K562 (cell line): Measurements from ENCODE around the gene KRTAP10-9. TPM values are rescaled to one million over a fixed set of nuclear protein-coding genes. Genes with fewer than 3 reads are reported as not detected.
"Not testable (repeated sequence)": the region's sequence is repeated elsewhere in the genome, so short reads cannot be mapped to it uniquely, and the experiment has no call there.

ENCODE experiments used
- ATAC-seq: fragments of 200-7000 bp; cut with Tn5 transposase; 3 replicates; pipeline ENCODE4 v1.9.1; 2020; ENCODE audit warnings: moderate library complexity
- BruUV-seq: library from RNA; stranded (reverse); fragments of 400-500 nt; replicated peaks from 2 replicates; lab custom pipeline; 2021; lab: Mats Ljungman, UMichigan
- CTCF ChIA-PET: fragments of 300-600 bp; formaldehyde crosslinking; extraction: SDS; loops from one replicate; lab custom pipeline; 2021; ENCODE audit warnings: low intra/inter-chr PET ratio; lab: Yijun Ruan, JAX
- POLR2A ChIA-PET: fragments of 300-600, 350-650 bp; sonication (Branson Sonifier 250); formaldehyde crosslinking; extraction: SDS; loops from one replicate; lab custom pipeline; 2021; ENCODE audit warnings: antibody characterized with exemption, inconsistent platforms; lab: Yijun Ruan, JAX
- DNase-seq, 4 experiments: peaks; one replicate each; pipeline versions ENCODE4 v3.0.0 to v3.0.0-alpha.2; 2011 to 2018; ENCODE audit warnings: low spot score in 3 of 4, mixed read lengths in 3 of 4; ENCODE audit errors: extremely low read depth in 1 of 4
- FAIRE-seq: peaks from 2 replicates; lab custom pipeline; 2011; peaks lifted over from hg19 to GRCh38; lab: Jason Lieb, UNC
- H2AFZ ChIP-seq: 2 replicates; pipeline ENCODE4 v1.6.0; 2011; ENCODE audit warnings: low read depth, low read length, control low read depth, inconsistent platforms
- H3K27ac ChIP-seq: fragments of 200-600 bp; 3 replicates; pipeline ENCODE4 v1.8.0; 2011; ENCODE audit warnings: low read depth, mild to moderate bottlenecking, control low read depth, inconsistent platforms, low read length, moderate library complexity, mixed read lengths; ENCODE audit errors: extremely low read depth
- H3K27me3 ChIP-seq, 2 experiments: fragments of 300-600 bp in 1 of 2; 2 replicates in 1 of 2; 3 replicates in 1 of 2; pipeline versions ENCODE4 v1.6.0 to v1.8.0; 2011; ENCODE audit warnings: inconsistent platforms in 2 of 2, low read length in 2 of 2, mild to moderate bottlenecking in 1 of 2, mixed read lengths in 1 of 2, moderate library complexity in 1 of 2; ENCODE audit not compliant: control insufficient read depth in 2 of 2, insufficient read depth in 2 of 2
- H3K36me3 ChIP-seq: fragments of 300-600 bp; 3 replicates; pipeline ENCODE4 v1.8.0; 2011; ENCODE audit warnings: mild to moderate bottlenecking, low read length, inconsistent platforms; ENCODE audit not compliant: control insufficient read depth, insufficient read depth
- H3K4me1 ChIP-seq, 2 experiments: fragments of 200-600 bp in 1 of 2; replicated peaks in 1 of 2; 2 replicates in 1 of 2; 3 replicates in 1 of 2; pipeline versions ENCODE4 v1.5.1 to v1.8.0; 2011; ENCODE audit warnings: inconsistent platforms in 2 of 2, low read length in 2 of 2, mild to moderate bottlenecking in 1 of 2, mixed read lengths in 1 of 2, moderate library complexity in 1 of 2; ENCODE audit not compliant: control insufficient read depth in 2 of 2, insufficient read depth in 2 of 2
- H3K4me2 ChIP-seq: 2 replicates; pipeline ENCODE4 v1.6.1; 2011; ENCODE audit warnings: low read length, control low read depth, inconsistent platforms, mixed read lengths; ENCODE audit not compliant: insufficient read depth
- H3K4me3 ChIP-seq: fragments of 200-600 bp; sonication (generic), shearing (Covaris generic); 2 replicates; pipeline ENCODE4 v1.5.1; 2016; ENCODE audit warnings: control low read depth, inconsistent platforms
- H3K79me2 ChIP-seq: fragments of 200-600 bp; 3 replicates; pipeline ENCODE4 v1.8.0; 2011; ENCODE audit warnings: low read length, inconsistent platforms; ENCODE audit not compliant: control insufficient read depth, insufficient read depth
- H3K9ac ChIP-seq, 2 experiments: 2 replicates each; pipeline versions ENCODE4 v1.6.0 to v1.6.1; 2011; ENCODE audit warnings: low read depth in 2 of 2, low read length in 2 of 2, control low read depth in 1 of 2, inconsistent platforms in 1 of 2, mild to moderate bottlenecking in 1 of 2, mixed read lengths in 1 of 2; ENCODE audit not compliant: insufficient read depth in 1 of 2
- H3K9me1 ChIP-seq: one replicate; pipeline ENCODE4 v1.6.0; 2011; ENCODE audit warnings: inconsistent platforms, mild to moderate bottlenecking, low read length, moderate library complexity; ENCODE audit not compliant: control insufficient read depth, insufficient read depth
- H3K9me3 ChIP-seq: replicated peaks from 2 replicates; pipeline ENCODE4 v1.5.1; 2011; ENCODE audit warnings: low read depth, low read length, inconsistent platforms; ENCODE audit not compliant: control insufficient read depth, insufficient read depth
- H4K20me1 ChIP-seq: replicated peaks from 2 replicates; pipeline ENCODE4 v1.6.1; 2011; ENCODE audit warnings: low read length, inconsistent platforms, mixed read lengths; ENCODE audit not compliant: control insufficient read depth, insufficient read depth
- ARID2 ChIP-seq: fragments of 450-650 bp; IDR thresholded peaks from 2 replicates; pipeline ENCODE4 v1.6.1; 2017; ENCODE audit warnings: antibody characterized with exemption, mild to moderate bottlenecking
- NR2C1 ChIP-seq, 2 experiments: fragments of 450-650 bp; IDR thresholded peaks; 2 replicates each; pipeline ENCODE4 v1.6.1; 2017; ENCODE audit warnings: mild to moderate bottlenecking in 2 of 2, antibody characterized with exemption in 1 of 2, inconsistent platforms in 1 of 2, missing compliant biosample characterization in 1 of 2, missing genetic modification characterization in 1 of 2
- ZNF224 ChIP-seq: sonication (generic); formaldehyde crosslinking; IDR thresholded peaks from 2 replicates; pipeline ENCODE4 v1.8.0; 2022; ENCODE audit warnings: mild to moderate bottlenecking, missing genetic modification reagents
- ZNF280B ChIP-seq: fragments of 250-450 bp; sonication (Bioruptor Pico); IDR thresholded peaks from 2 replicates; pipeline ENCODE4 v1.5.1; 2021; ENCODE audit warnings: mild to moderate bottlenecking
- ZZZ3 ChIP-seq: fragments of 450-650 bp; IDR thresholded peaks from 2 replicates; pipeline ENCODE4 v1.6.1; 2016; ENCODE audit warnings: antibody characterized with exemption, mild to moderate bottlenecking, moderate library complexity
- WGBS: fragments of 100-300 bp; shearing (Covaris generic); methylation state at CpG from one replicate; pipeline ENCODE4 v1.1.6; 2016; ENCODE audit warnings: low coverage, mixed read lengths; ENCODE audit not compliant: insufficient coverage; ENCODE audit errors: missing lambda C conversion rate; 5-methylcytosine and 5-hydroxymethylcytosine counted together
- in situ Hi-C: fragments of 300-500 bp; cut with MboI; formaldehyde crosslinking; loops from 4 replicates; pipeline ENCODE4 v1.15.0; 2018; ENCODE audit warnings: inconsistent platforms, mixed read lengths
- intact Hi-C: fragments of 100-400 bp; cut with micrococcal nuclease; formaldehyde crosslinking; loops from 2 replicates; pipeline ENCODE4 v1.14.2; 2022
- polyA plus RNA-seq, 8 experiments: library from polyadenylated mRNA; depleted of rRNA in 4 of 8; stranded (reverse) in 5 of 8; unstranded in 3 of 8; fragments of >200 nt; fragmentation: Nextera tagmentation in 2 of 8; fragmentation: Illumina TruSeq in 1 of 8; extraction: Ambion mirVana in 2 of 8; extraction: Trizol in 1 of 8; gene quantifications; 2 replicates each; pipeline versions ENCODE4 v1.2.1 to v1.2.3, GENCODE V29; 2011 to 2014; ENCODE audit warnings: inconsistent platforms in 1 of 8, missing spikeins in 1 of 8
- total RNA-seq, 7 experiments: library from RNA; depleted of rRNA in 6 of 7; stranded (reverse); fragments of >200 nt in 6 of 7; fragmentation: Illumina TruSeq in 2 of 7; extraction: Trizol in 2 of 7; gene quantifications; 2 replicates each; pipeline versions ENCODE4 v1.2.1 to v1.2.3, GENCODE V29; 2011 to 2021; ENCODE audit warnings: low replicate concordance in 1 of 7

The KRTAP10-9 gene
- total and polyA plus RNA-seq, 9 of the 15 experiments (the other 6 are each of a cell fraction or from before 2014, with no cell fraction given): not detected

GRCh38 chr21:44579833-44580144 is 47.1 kb upstream of the KRTAP10-9 start (continued):
- TF ChIP-seq ZNF280B (CRISPR knock-in tag) (no peak), ZZZ3 (no peak), NR2C1 (IDR thresholded peaks at IDR 0.05) (no peak), NR2C1 (tag; IDR thresholded peaks at IDR 0.05) (no peak), ARID2 (no peak), ZNF224 (CRISPR knock-in tag) (no peak)

GRCh38 chr21:44580231-44580821 is 46.6 kb upstream of the KRTAP10-9 start, which contains the start of gene KRTAP10-5:
KRTAP10-5 (minus strand) TSS chr21:44580604; CDS start chr21:44580578, 26 bp downstream.
- H3K9me3 ChIP-seq, in situ Hi-C loops, BruUV-seq, H3K79me2 ChIP-seq, H3K4me1 ChIP-seq, CTCF ChIA-PET, ATAC-seq, H3K36me3 ChIP-seq, H3K27ac ChIP-seq, H3K9me1 ChIP-seq, H3K4me2 ChIP-seq, H2AFZ ChIP-seq, intact Hi-C loops, H3K4me3 ChIP-seq, H3K9ac ChIP-seq, FAIRE-seq, H4K20me1 ChIP-seq, DNase-seq: not testable (repeated sequence)
- 3% methylated on average over 15 of the region's 19 CpGs for WGBS
- POLR2A ChIA-PET: interaction anchor here (0.7 to 1.4 kb wide), 2 partner anchors 19 to 182 kb away, joined by 3 read pairs; no protein-coding TSS in a partner anchor
- H3K27me3 ChIP-seq: peaks cover 0 to 16% of the 10 kb centered on the region in 2 experiments; a peak in 3 of 5 replicates
